Measurements from ENCODE around the gene LCE2C.

Gene LCE2C

GRCh38 chr1:152643945-152644344 is 31.1 kb upstream of the LCE2C start:
- no peaks in the 10 kb centered on the region for H3K27me3 ChIP-seq (ENCODE audit: insufficient read depth, low read length)
- TF ChIP-seq CTCF (IDR thresholded peaks at IDR 0.05; ENCODE audit: low read length): no peak
- no peak for TF ChIP-seq EZH2 (IDR thresholded peaks at IDR 0.05; ENCODE audit: borderline replicate concordance, low read length)

GRCh38 chr1:152645146-152645545 is 29.9 kb upstream of the LCE2C start:
- Histone ChIP-seq H3K4me2 (ENCODE audit: low read length) (no peak overlapping the region), H3K9ac (ENCODE audit: low read length) (no peak overlapping the region)

More at GRCh38 chr1:152643945-152644344, 31.1 kb upstream of the LCE2C start:
- H3K79me2 ChIP-seq (ENCODE audit: insufficient read depth, low read length): no peaks in the 10 kb centered on the region
- H3K4me3 ChIP-seq (ENCODE audit: low read depth, low read length, poor library complexity, severe bottlenecking): no peak overlapping the region
- H3K36me3 ChIP-seq (ENCODE audit: insufficient read depth, low read length): no peaks in the 10 kb centered on the region
- no peaks in the 10 kb centered on the region for H3K9me2 ChIP-seq (ENCODE audit: low read depth, low read length)
- H3K9ac ChIP-seq (ENCODE audit: low read length): no peak overlapping the region
- no peaks in the 10 kb centered on the region for H3F3A ChIP-seq (ENCODE audit: insufficient read depth, low read length)
- H4K20me1 ChIP-seq (ENCODE audit: insufficient read depth, low read length): no peaks in the 10 kb centered on the region
- H3K27ac ChIP-seq (ENCODE audit: low read depth, low read length, poor library complexity, severe bottlenecking): no peak overlapping the region
- no peak overlapping the region for H3K4me2 ChIP-seq (ENCODE audit: low read length)
- no peaks in the 10 kb centered on the region for H3K4me1 ChIP-seq (ENCODE audit: insufficient read depth, low read length, severe bottlenecking)
- H3K9me3 ChIP-seq (ENCODE audit: low read length): no peaks in the 10 kb centered on the region
- H2AFZ ChIP-seq (ENCODE audit: low read length): no peak overlapping the region

GRCh38 chr1:152646656-152647055 is 28.4 kb upstream of the LCE2C start:
- no peaks in the 10 kb centered on the region for H3K79me2 ChIP-seq (ENCODE audit: insufficient read depth, low read length)
- H3F3A ChIP-seq (ENCODE audit: insufficient read depth, low read length): no peaks in the 10 kb centered on the region
- H3K9ac ChIP-seq (ENCODE audit: low read length): no peak overlapping the region
- no peak overlapping the region for H2AFZ ChIP-seq (ENCODE audit: low read length)
- no peaks in the 10 kb centered on the region for H4K20me1 ChIP-seq (ENCODE audit: insufficient read depth, low read length)
- no peak overlapping the region for H3K4me3 ChIP-seq (ENCODE audit: low read depth, low read length, poor library complexity, severe bottlenecking)
- no peaks in the 10 kb centered on the region for H3K9me2 ChIP-seq (ENCODE audit: low read depth, low read length)
- TF ChIP-seq EZH2 (IDR thresholded peaks at IDR 0.05; ENCODE audit: borderline replicate concordance, low read length): no peak
- TF ChIP-seq CTCF (IDR thresholded peaks at IDR 0.05; ENCODE audit: low read length): no peak
- no peaks in the 10 kb centered on the region for H3K9me3 ChIP-seq (ENCODE audit: low read length)
- no peaks in the 10 kb centered on the region for H3K4me1 ChIP-seq (ENCODE audit: insufficient read depth, low read length, severe bottlenecking)
- no peaks in the 10 kb centered on the region for H3K27me3 ChIP-seq (ENCODE audit: insufficient read depth, low read length)
- no peak overlapping the region for H3K4me2 ChIP-seq (ENCODE audit: low read length)
- H3K27ac ChIP-seq (ENCODE audit: low read depth, low read length, poor library complexity, severe bottlenecking): no peak overlapping the region
- no peaks in the 10 kb centered on the region for H3K36me3 ChIP-seq (ENCODE audit: insufficient read depth, low read length)

More at GRCh38 chr1:152645146-152645545, 29.9 kb upstream of the LCE2C start:
- Histone ChIP-seq H3K9me2 (ENCODE audit: low read depth, low read length) (no peaks in the 10 kb centered on the region), H3K79me2 (ENCODE audit: insufficient read depth, low read length) (no peaks in the 10 kb centered on the region), H3K27me3 (ENCODE audit: insufficient read depth, low read length) (no peaks in the 10 kb centered on the region), H3K36me3 (ENCODE audit: insufficient read depth, low read length) (no peaks in the 10 kb centered on the region), H4K20me1 (ENCODE audit: insufficient read depth, low read length) (no peaks in the 10 kb centered on the region), H3F3A (ENCODE audit: insufficient read depth, low read length) (no peaks in the 10 kb centered on the region), H3K27ac (ENCODE audit: low read depth, low read length, poor library complexity, severe bottlenecking) (no peak overlapping the region), H3K4me1 (ENCODE audit: insufficient read depth, low read length, severe bottlenecking) (no peaks in the 10 kb centered on the region), H3K4me3 (ENCODE audit: low read depth, low read length, poor library complexity, severe bottlenecking) (no peak overlapping the region), H3K9me3 (ENCODE audit: low read length) (no peaks in the 10 kb centered on the region), H2AFZ (ENCODE audit: low read length) (no peak overlapping the region)
- TF ChIP-seq CTCF (IDR thresholded peaks at IDR 0.05; ENCODE audit: low read length): no peak
- no peak for TF ChIP-seq EZH2 (IDR thresholded peaks at IDR 0.05; ENCODE audit: borderline replicate concordance, low read length)

All from OCI-LY1 (cell line).